Measurements from ENCODE around the gene ZNF579. TPM values are rescaled to one million over a fixed set of nuclear protein-coding genes. Genes with fewer than 3 reads are reported as not detected.

ZNF579 gene
- total RNA-seq, 4 donors from 2014 or later: 4.2 to 5.1 (median 4.6) TPM

- 70% methylated on average over 22 of the region's 22 CpGs for WGBS, 2 donors
- H3K4me3 ChIP-seq (ENCODE audit: low read depth, poor library complexity, severe bottlenecking): no peak overlapping the region
- TF ChIP-seq CTCF (IDR thresholded peaks at IDR 0.05) (no peak), POLR2A (IDR thresholded peaks at IDR 0.05) (no peak)
- intact Hi-C loops (cut with DNase I; ENCODE audit: low total_unique reads): no loop called here
- DNase-seq (ENCODE audit: low spot score in 2 of 2): no peak
Measured at GRCh38 chr19:55603581-55604292, 23.1 kb upstream of the ZNF579 start.

- intact Hi-C loops (cut with DNase I; ENCODE audit: low total_unique reads): no loop called here
- WGBS, 2 donors: 91 to 92% methylated on average over 20 to 21 of the region's 21 CpGs
- DNase-seq (ENCODE audit: low spot score in 2 of 2): no peak
- no peak for TF ChIP-seq POLR2A (IDR thresholded peaks at IDR 0.05)
- no peak for TF ChIP-seq CTCF (IDR thresholded peaks at IDR 0.05)
- no peak overlapping the region for H3K4me3 ChIP-seq (ENCODE audit: low read depth, poor library complexity, severe bottlenecking)
Measured at GRCh38 chr19:55603115-55603514, 22.5 kb upstream of the ZNF579 start.

DNA sequence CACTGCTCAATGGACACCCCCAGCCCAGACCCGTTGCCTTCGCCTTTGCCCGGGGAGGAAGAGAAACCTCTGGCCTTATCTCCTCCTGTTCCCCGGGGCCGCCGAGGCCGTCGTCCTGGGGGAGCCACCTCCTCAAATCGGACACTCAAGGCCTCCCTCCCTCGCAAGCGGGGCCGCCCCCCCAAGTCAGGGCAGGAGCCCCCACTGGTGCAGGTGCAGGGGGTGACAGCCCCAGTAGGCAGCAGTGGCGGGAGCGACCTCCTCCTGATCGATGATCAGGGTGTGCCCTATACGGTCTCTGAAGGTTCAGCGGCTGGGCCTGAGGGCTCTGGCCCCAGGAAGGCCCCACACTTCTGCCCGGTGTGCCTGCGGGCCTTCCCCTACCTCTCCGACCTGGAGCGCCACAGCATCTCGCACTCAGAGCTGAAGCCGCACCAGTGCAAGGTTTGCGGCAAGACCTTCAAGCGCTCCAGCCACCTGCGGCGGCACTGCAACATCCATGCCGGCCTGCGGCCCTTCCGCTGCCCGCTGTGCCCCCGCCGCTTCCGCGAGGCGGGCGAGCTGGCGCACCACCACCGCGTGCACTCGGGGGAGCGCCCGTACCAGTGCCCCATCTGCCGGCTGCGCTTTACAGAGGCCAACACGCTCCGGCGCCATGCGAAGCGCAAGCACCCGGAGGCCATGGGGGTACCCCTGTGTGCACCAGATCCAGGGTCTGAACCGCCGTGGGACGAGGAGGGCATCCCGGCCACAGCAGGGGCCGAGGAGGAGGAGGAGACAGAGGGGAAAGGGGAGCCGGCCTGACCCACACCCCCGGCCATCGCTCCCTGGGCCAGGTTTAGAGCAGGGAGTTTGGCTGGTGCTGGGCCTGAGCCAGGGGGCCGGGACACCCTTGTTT, 21.7 kb upstream of the ZNF579 start:
- DNase-seq (ENCODE audit: low spot score in 2 of 2): no peak
- intact Hi-C loops (cut with DNase I; ENCODE audit: low total_unique reads): no loop called here
- TF ChIP-seq CTCF (IDR thresholded peaks at IDR 0.05): no peak
- WGBS, 2 donors: 93 to 94% methylated on average over 53 to 57 of the region's 60 CpGs
- no peak overlapping the region for H3K4me3 ChIP-seq (ENCODE audit: low read depth, poor library complexity, severe bottlenecking)

- intact Hi-C loops (cut with DNase I; ENCODE audit: low total_unique reads): no loop called here
- TF ChIP-seq POLR2A (IDR thresholded peaks at IDR 0.05): no peak
- no peak for TF ChIP-seq CTCF (IDR thresholded peaks at IDR 0.05)
- no peak overlapping the region for H3K4me3 ChIP-seq (ENCODE audit: low read depth, poor library complexity, severe bottlenecking)
- no peak for DNase-seq (ENCODE audit: low spot score in 2 of 2)
- WGBS, 2 donors: 38 to 53% methylated on average over 4 of the region's 4 CpGs
Measured at GRCh38 chr19:55601084-55601483, 20.4 kb upstream of the ZNF579 start.

GRCh38 chr19:55600662-55601028, 20.0 kb upstream of the ZNF579 start:
- no peak for TF ChIP-seq CTCF (IDR thresholded peaks at IDR 0.05)
- TF ChIP-seq POLR2A (IDR thresholded peaks at IDR 0.05): no peak
- no peak for DNase-seq (ENCODE audit: low spot score in 2 of 2)
- peak overlapping the region; percentile 67 for H3K4me3 ChIP-seq (ENCODE audit: low read depth, poor library complexity, severe bottlenecking)
- intact Hi-C loops (cut with DNase I; ENCODE audit: low total_unique reads): no loop called here
- 2 to 5% methylated on average over 14 to 15 of the region's 15 CpGs for WGBS, 2 donors
